Measurements from ENCODE around the gene BAZ2B.

The BAZ2B gene

DNA sequence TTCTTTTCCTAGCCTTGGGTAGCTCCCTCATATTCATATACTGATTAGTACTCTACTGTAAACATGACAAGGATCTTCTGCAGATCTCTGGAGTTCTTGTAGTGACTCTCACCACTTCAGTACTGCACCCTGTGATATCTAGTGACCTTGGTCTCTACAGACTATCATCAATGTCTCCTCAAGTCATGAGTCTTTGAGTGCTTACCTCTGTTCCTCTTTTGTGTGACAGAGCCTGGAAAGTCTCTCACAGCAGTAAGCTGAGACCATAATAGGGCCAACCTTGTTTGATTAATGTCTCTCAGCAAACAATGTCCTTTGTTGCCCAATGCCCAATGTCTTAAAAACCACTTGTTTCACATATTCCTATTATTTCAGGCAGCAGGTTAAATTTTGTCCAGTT is 34.2 kb upstream of the BAZ2B start:
- TF ChIP-seq, protein P1, sequence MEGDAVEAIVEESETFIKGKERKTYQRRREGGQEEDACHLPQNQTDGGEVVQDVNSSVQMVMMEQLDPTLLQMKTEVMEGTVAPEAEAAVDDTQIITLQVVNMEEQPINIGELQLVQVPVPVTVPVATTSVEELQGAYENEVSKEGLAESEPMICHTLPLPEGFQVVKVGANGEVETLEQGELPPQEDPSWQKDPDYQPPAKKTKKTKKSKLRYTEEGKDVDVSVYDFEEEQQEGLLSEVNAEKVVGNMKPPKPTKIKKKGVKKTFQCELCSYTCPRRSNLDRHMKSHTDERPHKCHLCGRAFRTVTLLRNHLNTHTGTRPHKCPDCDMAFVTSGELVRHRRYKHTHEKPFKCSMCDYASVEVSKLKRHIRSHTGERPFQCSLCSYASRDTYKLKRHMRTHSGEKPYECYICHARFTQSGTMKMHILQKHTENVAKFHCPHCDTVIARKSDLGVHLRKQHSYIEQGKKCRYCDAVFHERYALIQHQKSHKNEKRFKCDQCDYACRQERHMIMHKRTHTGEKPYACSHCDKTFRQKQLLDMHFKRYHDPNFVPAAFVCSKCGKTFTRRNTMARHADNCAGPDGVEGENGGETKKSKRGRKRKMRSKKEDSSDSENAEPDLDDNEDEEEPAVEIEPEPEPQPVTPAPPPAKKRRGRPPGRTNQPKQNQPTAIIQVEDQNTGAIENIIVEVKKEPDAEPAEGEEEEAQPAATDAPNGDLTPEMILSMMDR (IDR thresholded peaks at IDR 0.05; ENCODE audit: low read depth, low read length, missing control alignments), result no peak
- in situ Hi-C loops (cut with HindIII; ENCODE audit: low pct_ligation_motif_present, low sequenced_read_pairs), result no loop called here
- Histone ChIP-seq H3K4me3 (ENCODE audit: low read depth, low read length) (no peak overlapping the region), H3K36me3 (replicated peaks) (no peaks in the 10 kb centered on the region), H3K27me3 (replicated peaks) (no peaks in the 10 kb centered on the region), H3K27ac (no peak overlapping the region)
- no peak for DNase-seq

DNA sequence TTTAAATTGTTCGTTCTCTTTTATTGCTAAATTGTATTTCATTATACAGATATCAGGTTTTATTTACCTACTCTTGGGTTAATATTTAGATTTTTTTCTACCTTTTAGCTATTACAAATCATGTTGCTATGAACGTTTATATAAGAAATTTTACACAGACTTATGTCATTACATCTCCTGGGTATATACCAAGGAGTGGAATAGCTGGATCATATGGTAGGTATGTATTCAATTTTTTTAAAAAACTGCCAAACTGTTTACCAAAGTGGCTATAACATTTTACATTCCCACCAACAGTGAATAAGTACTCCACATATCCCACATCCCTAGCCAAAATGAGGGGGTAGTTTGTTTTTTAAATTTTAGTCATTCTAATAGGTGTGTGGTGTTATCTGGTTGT is 32.3 kb upstream of the BAZ2B start:
- H3K36me3 ChIP-seq (replicated peaks), result no peaks in the 10 kb centered on the region

DNA sequence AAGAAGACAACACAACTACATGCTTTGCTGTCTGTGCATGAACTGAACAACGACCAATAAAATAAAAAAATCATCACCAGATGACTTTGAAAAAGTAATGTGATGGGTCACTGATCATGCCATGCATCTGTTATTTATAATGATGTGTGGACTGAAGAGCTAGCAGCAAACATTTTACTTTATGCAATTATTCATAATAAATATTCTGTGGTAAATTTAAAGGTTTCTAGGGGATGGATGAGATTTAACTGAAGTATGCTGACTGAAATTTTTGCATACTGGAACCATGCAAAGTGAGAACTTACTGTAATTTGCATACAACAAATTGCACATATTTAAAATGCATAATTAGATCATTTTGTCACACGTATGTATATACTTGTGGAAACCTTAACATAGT is 31.3 kb upstream of the BAZ2B start:
- in situ Hi-C loops (cut with HindIII; ENCODE audit: low pct_ligation_motif_present, low sequenced_read_pairs), result no loop called here
- no peaks in the 10 kb centered on the region for H3K27me3 ChIP-seq (replicated peaks)
- TF ChIP-seq, protein P1 (IDR thresholded peaks at IDR 0.05; ENCODE audit: low read depth, low read length, missing control alignments), result no peak
- no peaks in the 10 kb centered on the region for H3K36me3 ChIP-seq (replicated peaks)
- DNase-seq, result no peak
- no peak overlapping the region for H3K4me3 ChIP-seq (ENCODE audit: low read depth, low read length)
- no peak overlapping the region for H3K27ac ChIP-seq

More for the DNA sequence above, 32.3 kb upstream of the BAZ2B start:
- no peak for DNase-seq
- no peaks in the 10 kb centered on the region for H3K27me3 ChIP-seq (replicated peaks)
- in situ Hi-C loops (cut with HindIII; ENCODE audit: low pct_ligation_motif_present, low sequenced_read_pairs), result no loop called here
- H3K27ac ChIP-seq, result no peak overlapping the region
- TF ChIP-seq, protein P1 (IDR thresholded peaks at IDR 0.05; ENCODE audit: low read depth, low read length, missing control alignments), result no peak
- H3K4me3 ChIP-seq (ENCODE audit: low read depth, low read length), result no peak overlapping the region

DNA sequence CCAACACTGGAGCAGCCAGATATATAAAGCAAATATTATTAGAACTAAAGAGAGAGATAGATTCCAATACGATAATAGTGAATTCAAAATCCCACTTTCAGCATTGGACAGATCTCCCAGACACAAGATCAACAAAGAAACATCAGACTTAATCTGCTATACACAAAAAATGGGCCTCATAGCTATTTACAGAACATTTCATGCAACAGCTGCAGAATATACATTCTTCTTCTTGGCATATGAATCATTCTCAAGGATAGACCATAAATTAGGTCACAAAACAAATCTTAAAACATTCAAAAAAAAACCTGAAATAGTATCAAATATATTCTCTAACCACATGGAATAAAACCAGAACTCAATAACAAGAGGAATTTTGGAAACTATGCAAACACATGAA is 23.8 kb upstream of the BAZ2B start:
- no peak overlapping the region for H3K27ac ChIP-seq
- H3K4me3 ChIP-seq (ENCODE audit: low read depth, low read length), result no peak overlapping the region
- DNase-seq, result no peak
- H3K27me3 ChIP-seq (replicated peaks), result no peaks in the 10 kb centered on the region
- TF ChIP-seq, protein P1 (IDR thresholded peaks at IDR 0.05; ENCODE audit: low read depth, low read length, missing control alignments), result no peak
- H3K36me3 ChIP-seq (replicated peaks), result no peaks in the 10 kb centered on the region
- in situ Hi-C loops (cut with HindIII; ENCODE audit: low pct_ligation_motif_present, low sequenced_read_pairs), result no loop called here

DNA sequence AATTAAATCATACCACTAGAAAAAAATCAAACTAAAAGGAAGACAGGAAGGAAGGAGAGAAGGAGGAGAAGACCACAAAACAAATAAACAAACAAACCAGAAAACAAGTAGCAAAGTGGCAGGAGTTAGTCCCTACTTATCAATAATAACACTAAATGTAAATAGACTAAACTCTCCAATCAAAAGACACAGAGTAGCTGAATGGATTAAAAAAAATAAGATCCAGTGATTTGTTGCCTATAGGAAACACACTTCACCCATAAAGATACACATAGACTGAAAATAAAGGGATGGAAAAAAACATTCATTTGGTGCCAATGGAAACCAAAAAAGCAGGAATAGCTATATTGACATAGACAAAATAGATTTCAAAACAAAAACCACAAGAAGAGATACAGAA is 23.4 kb upstream of the BAZ2B start:
- Histone ChIP-seq H3K27me3 (replicated peaks) (no peaks in the 10 kb centered on the region), H3K4me3 (ENCODE audit: low read depth, low read length) (no peak overlapping the region), H3K27ac (no peak overlapping the region), H3K36me3 (replicated peaks) (no peaks in the 10 kb centered on the region)
- TF ChIP-seq, protein P1 (IDR thresholded peaks at IDR 0.05; ENCODE audit: low read depth, low read length, missing control alignments), result no peak
- in situ Hi-C loops (cut with HindIII; ENCODE audit: low pct_ligation_motif_present, low sequenced_read_pairs), result no loop called here
- DNase-seq, result no peak

DNA sequence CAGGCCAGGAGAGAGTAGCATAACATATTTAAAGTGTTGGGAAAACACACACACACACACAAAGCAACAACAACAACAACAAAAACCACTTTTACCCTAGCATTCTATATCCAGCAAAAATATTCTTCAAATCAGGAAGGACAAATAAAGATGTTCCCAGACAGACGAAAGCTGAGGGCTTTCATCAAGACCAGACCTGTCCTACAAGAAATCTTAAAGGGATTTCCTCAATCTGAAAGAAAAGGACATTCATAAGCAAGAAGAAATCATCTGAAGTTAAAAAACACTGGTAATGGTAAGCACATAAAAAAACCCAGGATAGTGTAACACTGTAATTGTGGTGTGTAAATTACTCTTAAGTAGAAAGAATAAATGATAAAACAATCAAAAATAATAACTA is 22.7 kb upstream of the BAZ2B start:
- Histone ChIP-seq H3K27me3 (replicated peaks) (no peaks in the 10 kb centered on the region), H3K36me3 (replicated peaks) (no peaks in the 10 kb centered on the region), H3K4me3 (ENCODE audit: low read depth, low read length) (no peak overlapping the region), H3K27ac (no peak overlapping the region)
- in situ Hi-C loops (cut with HindIII; ENCODE audit: low pct_ligation_motif_present, low sequenced_read_pairs), result no loop called here
- TF ChIP-seq, protein P1 (IDR thresholded peaks at IDR 0.05; ENCODE audit: low read depth, low read length, missing control alignments), result no peak
- DNase-seq, result no peak
